Hippocampal formation (tissue), 2 donors: ENCODE data around the gene LAMTOR3.
"Not testable (repeated sequence)": the region's sequence is repeated elsewhere in the genome, so short reads cannot be mapped to it uniquely, and the experiment has no call there.

Source experiments
- DNase-seq, 2 donors: peaks; one replicate each; lab custom pipeline; 2025; lab: John Stamatoyannopoulos, UW

Gene LAMTOR3

DNA sequence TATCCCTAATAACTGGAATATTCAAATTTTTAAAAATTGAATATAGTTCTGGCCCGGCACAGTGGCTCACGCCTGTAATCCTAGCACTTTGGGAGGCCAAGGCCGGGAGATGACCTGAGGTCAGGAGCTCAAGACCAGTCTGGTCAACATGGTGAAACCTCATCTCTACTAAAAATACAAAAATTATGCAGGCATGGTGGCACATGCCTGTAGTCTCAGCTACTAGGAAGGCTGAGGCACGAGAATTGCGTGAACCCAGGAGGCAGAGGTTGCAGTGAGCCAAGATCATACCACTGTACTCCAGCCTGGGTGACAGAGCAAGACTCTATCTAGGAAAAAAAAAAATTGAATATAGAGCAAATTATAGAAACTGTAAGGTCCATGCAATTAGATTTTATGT lies 64.2 kb downstream of the LAMTOR3 start:
- not testable (repeated sequence) for DNase-seq

DNA sequence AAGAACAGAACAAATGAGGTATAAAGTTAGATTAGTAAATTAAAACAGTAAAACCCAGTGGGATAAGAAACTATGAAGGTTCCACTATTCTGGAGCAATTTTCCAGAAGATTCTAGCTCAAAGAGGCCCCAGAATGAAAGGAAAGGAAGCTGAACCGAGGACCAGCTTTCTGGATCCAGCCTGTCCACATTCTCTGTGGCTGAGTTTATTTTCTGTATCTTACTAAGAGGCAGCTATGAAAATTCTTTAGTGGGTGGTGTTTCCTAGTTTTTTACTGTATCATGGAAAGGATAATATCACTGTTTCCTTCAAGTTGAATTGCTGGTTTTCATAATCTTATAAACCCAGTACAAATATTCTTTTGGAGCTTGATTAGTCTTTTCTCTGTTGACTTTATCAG lies 65.8 kb downstream of the LAMTOR3 start:
- no peak for DNase-seq
